LNCaP clone FGC (cell line): Measurements from ENCODE around the gene FRAS1.

Source experiments
- DNase-seq: peaks from one replicate; pipeline ENCODE4 v3.0.0-alpha.2; 2011; ENCODE audit warnings: low read depth
- H3K4me3 ChIP-seq: 2 replicates; pipeline ENCODE4 v1.5.1; 2011; ENCODE audit warnings: mild to moderate bottlenecking, low read depth, low read length, control low read depth
- CTCF ChIP-seq: IDR thresholded peaks from 2 replicates; pipeline ENCODE4 v1.5.1; 2012; ENCODE audit warnings: mild to moderate bottlenecking; ENCODE audit not compliant: control insufficient read depth, insufficient read depth; ENCODE audit errors: extremely low read depth

FRAS1 gene

GRCh38 chr4:78566834-78567499, 509.8 kb downstream of the FRAS1 start:
- TF ChIP-seq CTCF: no peak
- no peak overlapping the region for H3K4me3 ChIP-seq
- DNase-seq: no peak

- no peak overlapping the region for H3K4me3 ChIP-seq
- DNase-seq: no peak
- TF ChIP-seq CTCF: no peak
Measured at GRCh38 chr4:78567500-78568060, 510.5 kb downstream of the FRAS1 start.

GRCh38 chr4:78568640-78569305, 511.6 kb downstream of the FRAS1 start:
- H3K4me3 ChIP-seq: no peak overlapping the region
- DNase-seq: no peak
- no peak for TF ChIP-seq CTCF

- DNase-seq: no peak
- H3K4me3 ChIP-seq: no peak overlapping the region
- no peak for TF ChIP-seq CTCF
Measured at GRCh38 chr4:78569306-78569821, 512.2 kb downstream of the FRAS1 start.

- no peak overlapping the region for H3K4me3 ChIP-seq
- no peak for DNase-seq
- no peak for TF ChIP-seq CTCF
Measured at GRCh38 chr4:78570117-78570516, 513.0 kb downstream of the FRAS1 start.

GRCh38 chr4:78571804-78572203, 514.7 kb downstream of the FRAS1 start:
- DNase-seq: no peak
- H3K4me3 ChIP-seq: no peak overlapping the region
- no peak for TF ChIP-seq CTCF
